Cardiac septum (tissue), 1 donor: Measurements from ENCODE around the gene STARD13. TPM values are rescaled to one million over a fixed set of nuclear protein-coding genes. Genes with fewer than 3 reads are reported as not detected.

Experiments used
- DNase-seq: peaks from one replicate; pipeline ENCODE4 v3.0.0-alpha.2; 2020; ENCODE audit warnings: low spot score
- intact Hi-C: fragments of 100-400 bp; cut with DNase I; formaldehyde crosslinking; loops from one replicate; pipeline ENCODE4 v1.14.0; 2022
- total RNA-seq: library from RNA; stranded (reverse); fragmentation: NEBNext Ultra II Directional; extraction: Animal tissue kit (Norgen Biotek cat#: 25700); gene quantifications from one replicate; pipeline ENCODE4 v1.2.1, GENCODE V29; 2021
- donor health status: DM: no; HTN: no; CAD: no.

The STARD13 gene
- total RNA-seq, 1 donor from 2014 or later = 26.9 TPM

DNA sequence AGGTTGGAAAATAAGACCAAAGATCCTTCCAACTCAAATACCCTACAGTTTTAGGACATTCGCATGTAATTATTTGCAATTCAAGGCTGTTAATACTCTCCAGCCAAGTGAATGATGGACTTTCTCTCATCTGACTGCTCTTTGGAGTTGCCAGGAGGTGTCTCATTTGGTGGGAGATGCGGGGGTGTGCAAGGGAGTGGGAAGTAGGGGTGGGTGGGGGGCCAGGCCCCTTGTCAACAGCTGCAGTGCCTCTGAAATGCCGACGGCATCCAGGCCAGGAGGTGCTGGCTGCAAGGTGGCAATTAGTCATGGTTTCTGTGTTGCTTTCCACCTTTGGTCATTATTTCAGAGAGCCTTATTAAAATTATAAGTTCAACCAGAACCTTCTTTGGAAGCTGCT lies 147.8 kb downstream of the STARD13 start:
- DNase-seq = no peak
- intact Hi-C loops = no loop called here

DNA sequence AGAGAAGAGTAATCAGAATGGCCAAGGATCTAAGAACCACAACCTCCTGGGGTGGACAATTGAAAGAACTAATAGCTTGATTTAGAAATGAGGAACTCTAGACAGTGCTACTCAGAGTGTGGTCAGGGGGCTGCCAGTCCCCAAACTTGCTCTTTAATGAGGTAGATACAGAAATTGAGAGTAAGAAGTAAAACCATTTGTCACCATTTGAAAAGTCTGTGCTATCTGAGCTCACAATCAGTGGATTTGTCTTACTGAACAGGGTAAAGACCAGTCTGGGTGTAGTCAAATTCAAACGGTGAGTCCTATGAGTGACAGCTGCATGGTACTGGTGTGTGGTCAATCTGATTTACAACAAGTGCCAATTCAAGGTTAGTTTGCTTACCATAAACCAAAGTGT lies 150.5 kb downstream of the STARD13 start:
- no peak for DNase-seq
- intact Hi-C loops = no loop called here

DNA sequence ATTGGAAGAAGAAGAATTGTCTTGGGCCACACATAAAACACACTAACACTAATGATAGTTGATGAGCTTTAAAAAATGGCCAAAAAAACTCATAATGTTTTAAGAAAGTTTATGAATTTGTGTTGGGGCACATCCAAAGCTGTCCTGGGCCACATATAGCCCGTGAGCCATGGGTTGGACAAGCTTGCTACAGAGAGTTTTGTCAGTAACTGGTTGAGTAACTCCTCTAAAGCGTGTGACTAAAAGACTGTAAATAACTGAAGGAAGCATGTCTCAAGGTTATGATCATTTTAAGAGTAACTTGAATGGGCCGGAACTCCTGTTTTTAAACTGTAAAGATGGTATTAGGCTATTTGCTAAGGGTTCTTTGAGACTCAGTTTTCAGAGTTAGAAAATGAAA lies 151.3 kb downstream of the STARD13 start:
- no peak for DNase-seq
- intact Hi-C loops = no loop called here

DNA sequence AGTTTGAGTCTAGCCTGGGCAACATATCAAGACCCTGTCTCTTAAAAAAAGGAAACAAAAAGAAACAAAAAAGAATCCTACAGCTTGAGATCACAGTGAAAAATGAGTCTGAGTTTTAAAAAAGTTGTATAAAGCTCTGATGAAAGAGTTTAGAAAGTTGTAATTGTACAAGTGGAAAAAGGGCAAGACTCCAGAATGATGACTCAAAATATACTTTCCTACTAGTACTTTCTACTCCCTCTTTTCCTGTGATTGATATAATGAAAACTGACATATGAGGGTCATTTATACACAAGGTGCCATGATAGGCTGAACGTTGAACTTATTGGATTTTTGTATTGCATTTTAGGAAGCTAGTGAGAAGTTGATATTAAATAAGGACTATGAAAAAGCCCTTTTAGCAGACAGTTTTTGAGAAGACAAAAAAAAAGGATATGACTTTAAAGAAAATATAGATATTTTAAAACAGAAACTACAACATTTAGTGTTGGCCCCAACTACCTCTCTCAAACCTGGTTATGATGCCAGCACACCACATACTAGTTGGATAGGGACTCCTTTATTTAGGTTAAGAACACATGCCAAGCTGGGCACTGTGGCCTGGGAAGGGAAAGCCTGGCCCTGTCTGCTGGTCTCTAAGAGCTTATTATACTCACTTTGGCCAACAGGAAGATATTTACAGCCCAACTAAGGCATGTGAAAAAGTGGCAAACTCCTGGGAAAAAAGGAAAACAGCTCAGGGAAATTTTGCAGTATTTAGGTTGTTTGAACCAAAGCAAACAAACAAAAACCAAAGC lies 152.7 kb downstream of the STARD13 start:
- intact Hi-C loops = no loop called here
- no peak for DNase-seq

DNA sequence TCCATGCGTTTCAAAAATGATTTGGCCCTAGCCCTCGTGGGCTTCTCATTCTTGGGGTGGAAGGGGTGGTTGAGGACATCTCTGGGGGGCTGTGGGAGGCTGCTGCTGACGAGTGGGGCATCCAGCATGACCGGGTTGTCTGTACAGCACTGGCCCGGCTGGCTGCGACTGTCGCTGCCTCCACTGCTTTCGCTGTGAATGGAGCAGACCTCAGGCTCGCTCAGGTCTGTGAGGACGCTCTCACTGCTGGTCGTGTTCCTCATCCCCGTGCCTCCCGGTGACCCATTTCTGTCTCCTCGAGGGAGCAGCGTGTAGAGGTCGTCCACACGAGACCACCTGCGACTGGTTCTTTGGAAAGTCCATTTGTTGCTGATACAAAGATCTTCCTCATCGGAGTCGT lies 155.7 kb downstream of the STARD13 start:
- DNase-seq = no peak
- intact Hi-C loops = no loop called here

DNA sequence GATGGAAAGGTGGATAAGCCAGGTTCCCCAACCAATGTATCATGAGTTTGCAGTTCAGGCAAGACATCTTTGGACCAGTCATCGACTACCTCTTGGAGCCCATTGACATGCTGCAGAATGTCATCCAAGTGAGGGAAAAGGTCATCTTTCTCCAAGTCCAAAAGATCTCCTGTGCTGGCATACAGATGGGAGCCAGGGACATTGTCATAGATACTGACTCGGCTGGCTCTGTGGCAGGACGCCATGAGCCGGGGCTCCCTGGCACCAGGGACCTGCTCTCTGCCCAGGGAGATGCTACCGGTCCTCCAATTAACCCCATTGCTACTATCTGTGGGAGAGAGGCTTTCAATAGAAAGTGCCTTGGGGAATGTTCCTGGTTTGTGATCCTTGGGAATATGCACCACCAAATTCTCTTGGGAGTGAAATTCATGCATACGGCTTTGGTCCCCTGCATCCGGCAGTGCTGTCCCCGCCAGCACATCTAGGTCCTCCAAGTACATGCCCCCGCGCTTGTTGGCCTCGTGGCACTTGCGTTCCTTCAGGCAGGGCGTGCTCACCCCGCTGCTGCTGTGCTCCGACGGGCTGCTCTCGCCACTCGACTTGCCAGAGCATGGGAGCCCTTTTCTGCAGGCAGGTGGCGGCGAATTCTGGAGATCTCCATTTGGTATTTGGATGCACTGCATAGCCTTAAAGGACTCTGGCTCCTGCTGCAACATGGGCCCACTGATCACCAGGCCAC lies 156.3 kb downstream of the STARD13 start:
- DNase-seq = no peak
- intact Hi-C loops = no loop called here

DNA sequence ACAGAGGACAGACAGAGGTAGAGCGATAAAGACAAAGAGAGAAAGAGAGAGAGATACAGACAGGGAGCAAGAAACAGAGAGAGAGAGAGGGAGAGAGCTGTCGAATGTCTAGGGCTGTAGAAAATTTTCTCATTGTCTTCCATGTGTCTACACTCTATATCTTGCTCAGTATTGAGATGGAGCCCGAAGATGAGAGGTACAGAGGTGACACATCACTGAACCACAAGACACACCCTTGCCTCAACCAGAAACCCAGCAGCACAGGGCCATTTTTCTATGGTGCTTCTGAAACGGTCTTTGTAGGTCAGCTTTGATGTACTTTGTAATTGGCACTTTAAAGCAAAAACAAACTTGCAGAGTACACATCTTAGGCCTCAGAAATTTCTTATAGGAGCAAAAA lies 157.4 kb downstream of the STARD13 start:
- DNase-seq = no peak
- intact Hi-C loops = no loop called here

DNA sequence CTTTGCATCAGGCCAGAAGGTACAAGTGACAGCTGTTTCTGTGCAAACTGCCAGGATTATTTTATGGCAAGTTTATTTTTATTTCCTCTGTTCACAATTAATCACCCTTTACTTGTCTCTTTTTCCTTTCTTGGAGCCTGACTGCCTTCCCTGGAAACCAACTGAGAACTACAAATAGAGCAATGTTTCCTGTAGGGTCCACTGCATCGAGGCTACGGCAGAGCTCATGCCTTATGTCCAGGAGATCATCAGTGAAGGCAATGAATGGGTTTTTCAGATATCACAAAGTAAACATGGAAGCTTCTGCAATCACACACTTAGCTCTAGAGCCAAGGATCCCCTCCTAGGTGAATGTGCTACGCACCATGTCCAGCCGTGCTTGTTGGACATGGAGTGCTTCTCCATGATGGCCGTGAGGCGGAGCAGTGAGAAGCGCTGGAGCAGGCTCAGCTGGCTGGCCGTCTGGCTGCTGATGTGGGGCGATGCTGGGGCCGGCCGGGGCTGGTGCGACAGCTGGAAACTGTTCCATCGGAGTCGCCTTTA lies 158.5 kb downstream of the STARD13 start:
- no peak for DNase-seq
- intact Hi-C loops = no loop called here

DNA sequence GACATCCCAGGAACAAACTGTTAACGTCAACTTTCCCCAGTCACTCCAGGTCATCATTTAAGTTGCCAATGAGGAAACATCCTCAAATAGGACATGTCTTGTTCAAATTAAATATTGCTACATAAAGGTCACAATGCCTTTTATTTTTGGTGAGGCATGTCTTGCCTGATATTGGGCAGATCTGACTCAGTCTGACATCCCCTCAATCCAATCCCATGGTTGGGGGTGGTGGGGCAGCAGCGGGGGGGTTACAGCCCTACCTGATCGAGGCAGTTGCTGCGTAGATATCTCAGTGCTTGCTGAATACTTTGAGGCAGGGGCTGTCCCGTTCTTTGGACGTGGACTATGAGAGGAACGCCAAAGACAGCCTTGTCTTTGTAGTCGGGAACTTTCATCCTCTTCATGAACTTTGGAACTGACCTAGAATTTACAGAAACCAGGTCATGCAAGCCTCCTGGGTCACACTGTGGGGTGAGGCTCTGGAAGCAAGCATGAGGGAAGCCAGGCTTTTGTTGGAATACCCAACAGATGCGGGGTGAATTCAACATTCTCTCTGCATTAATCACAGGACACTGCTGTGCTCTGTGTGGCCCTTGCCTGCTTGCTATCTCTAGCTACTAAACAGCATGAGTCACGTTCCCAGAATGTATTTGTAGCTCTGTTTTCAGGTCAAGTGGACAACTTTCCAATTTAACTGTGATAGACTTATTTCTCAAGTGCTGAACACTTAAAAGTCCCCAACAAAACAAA lies 159.6 kb downstream of the STARD13 start:
- no peak for DNase-seq
- intact Hi-C loops = loop anchor here (1.0 kb wide), 1 partner anchor 416 kb away; no protein-coding TSS in a partner anchor

DNA sequence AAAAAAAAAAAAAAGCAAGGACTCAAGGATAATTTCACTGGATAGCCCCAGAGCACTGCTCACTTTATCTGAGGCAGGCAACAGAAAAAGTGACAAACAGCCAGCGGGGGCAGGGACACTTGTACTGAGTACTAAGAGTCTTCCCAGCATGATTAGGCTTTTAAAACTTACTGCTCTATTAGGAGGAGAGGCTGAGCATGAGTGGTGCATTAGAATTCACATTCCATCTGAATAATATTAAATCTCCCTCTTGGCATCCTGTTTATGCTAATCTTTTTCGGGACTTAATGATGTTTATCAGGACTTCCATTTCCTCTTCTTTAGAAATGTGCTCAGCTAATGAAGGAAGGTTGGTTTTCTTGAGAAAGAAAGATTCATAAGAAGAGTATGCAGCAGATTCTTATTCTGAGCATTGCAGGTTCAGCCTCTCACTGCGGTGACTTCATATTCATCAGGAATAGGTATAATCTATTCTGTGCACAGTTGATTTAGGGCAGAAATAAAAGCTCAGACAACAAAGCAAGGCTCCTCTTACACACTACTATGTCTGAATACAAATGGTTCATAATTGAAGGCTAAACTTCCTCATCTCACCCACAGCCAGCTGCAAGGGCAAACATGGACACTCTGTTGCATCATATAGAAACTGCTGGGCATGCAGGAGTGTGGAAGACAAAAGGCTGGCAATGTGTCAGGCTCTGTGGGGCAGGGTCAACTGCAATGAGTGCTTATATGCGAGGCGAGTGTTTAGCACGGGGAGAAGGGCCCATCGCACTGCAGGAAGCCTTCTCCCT lies 162.3 kb downstream of the STARD13 start:
- intact Hi-C loops = no loop called here
- no peak for DNase-seq

DNA sequence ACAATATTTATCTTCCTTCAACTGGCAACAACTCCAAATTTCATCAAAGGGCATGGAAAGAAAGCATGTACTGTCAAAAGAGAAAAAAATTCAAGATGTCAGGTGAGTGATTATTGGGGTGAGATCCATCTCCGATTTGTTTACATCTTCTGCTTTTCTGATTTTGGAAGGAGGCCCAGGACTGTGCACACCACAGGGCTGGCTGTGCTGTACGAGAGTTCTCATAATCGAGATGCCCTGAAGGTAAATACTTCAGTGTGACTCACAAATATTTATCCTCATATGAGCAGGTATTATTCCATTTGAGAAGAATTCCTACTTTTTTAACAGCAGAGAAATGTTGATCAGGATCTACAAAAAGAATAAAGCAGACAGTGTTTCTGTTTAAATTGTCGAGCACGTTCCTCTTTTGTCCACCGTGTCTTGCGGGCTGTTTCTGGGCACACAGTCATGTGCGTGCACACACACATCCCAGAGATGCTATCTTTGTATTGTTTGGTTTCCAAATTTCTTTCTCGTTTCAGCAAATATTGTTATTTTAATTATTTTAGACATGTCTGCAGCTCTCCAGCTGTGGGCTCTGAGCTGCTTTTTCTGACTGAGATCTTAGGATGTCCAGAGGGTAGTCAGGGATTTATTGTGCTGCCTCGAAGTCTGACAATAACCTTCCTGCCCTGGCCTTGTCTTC lies 165.6 kb downstream of the STARD13 start:
- intact Hi-C loops = no loop called here
- DNase-seq = no peak

DNA sequence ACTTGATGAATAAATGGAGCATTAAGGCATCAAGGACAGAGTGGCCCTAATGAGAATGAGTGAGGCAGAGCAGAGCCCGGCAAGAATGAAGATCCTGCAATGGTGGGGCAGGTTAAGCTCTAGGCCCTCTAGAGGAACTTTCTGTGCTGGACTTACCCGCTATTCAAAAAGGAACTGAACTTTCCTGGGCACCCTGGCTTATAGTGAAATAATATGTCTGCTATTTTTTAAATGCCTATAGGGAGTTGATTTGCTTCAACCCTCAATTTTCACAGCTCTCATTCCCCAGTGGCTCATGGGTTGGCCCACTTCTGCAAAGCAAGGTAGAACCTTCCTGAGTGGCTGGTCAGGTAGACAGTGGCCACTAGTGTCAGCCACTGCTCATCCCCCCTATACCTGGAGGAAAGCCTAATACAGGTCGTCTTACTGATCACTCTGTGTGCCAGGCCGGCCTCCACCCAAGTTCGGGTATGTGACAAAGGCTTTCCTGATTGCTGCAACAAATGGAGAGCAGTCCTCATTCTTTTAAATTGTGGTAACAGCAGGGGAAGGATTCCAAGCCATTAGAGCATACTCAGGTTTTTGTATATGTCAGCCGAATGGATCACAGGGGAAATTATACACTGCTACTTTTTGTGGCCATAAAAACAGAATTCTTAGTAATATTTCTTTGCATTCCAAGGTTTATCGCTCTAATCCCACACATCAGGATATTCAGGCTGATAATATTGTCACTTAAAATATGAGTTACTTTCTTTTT lies 166.4 kb downstream of the STARD13 start:
- intact Hi-C loops = no loop called here
- no peak for DNase-seq

DNA sequence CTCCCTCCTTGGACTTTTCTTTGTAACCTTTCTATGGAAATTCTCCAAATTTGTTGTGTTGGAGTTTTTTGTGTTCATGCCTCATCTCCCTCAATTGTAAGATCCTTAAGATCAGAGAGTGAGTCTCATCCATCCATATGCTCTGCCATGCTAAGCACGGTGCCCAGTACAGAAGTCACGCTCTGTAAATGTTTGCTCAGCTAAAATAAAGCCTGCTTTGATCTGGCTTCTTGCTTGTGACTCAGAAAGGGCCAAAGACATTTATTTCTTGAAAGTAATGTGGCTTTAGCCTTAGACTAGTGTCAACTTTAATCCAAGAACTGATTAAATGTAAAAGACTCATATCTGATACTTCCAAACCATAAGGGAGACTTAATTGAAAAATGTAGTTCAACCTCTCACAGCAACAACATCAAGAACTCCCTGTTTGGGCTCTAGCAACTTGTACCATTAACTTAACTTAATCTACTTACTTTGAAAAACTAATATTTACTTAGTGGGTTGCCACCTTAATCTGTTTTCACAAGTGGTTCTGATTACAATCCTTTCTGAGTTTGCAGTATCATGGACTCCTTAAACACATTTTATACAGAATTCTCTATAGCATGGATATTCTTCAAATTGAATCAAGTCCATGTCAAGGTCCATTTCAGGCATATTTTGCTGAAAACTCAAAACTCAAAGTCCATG lies 169.1 kb downstream of the STARD13 start:
- no peak for DNase-seq
- intact Hi-C loops = no loop called here

DNA sequence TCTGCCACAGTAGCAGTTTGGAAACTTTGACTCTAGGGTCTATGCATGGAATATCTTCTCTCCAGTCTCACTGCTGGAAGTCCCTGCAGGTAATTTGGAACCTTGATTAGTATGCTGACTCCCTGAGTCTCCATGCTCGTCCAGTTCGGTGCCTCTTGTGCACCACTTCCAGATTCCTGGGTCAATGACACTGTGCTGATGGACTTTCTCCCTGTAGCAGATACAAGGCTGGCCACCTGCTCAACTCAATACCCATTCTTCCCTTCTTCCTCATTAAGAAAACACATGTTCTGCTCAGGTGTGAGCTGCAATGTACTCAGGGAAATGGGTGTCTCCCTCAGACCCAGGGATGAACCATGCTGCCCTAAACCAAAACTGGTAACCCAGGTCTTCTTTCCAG lies 170.3 kb downstream of the STARD13 start:
- DNase-seq = no peak
- intact Hi-C loops = no loop called here

DNA sequence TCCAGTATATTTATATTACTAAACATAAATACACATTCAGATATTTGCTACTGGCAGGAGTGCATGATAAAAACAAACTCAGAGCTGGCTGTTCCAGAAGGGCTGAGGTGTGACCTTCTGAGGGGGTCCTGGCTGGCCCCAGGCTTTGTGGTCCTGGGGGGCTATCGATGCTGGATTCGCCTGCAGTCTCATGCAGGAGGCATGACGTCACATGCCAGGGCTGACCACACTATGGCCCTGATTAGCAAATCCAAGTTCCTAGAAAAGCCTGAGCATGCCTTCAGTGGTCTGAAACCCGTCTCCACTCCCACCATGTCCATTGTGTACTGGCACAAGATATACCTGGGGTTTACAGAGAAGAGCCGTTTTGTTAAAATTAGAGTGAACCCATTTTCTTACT lies 171.4 kb downstream of the STARD13 start:
- no peak for DNase-seq
- intact Hi-C loops = no loop called here

DNA sequence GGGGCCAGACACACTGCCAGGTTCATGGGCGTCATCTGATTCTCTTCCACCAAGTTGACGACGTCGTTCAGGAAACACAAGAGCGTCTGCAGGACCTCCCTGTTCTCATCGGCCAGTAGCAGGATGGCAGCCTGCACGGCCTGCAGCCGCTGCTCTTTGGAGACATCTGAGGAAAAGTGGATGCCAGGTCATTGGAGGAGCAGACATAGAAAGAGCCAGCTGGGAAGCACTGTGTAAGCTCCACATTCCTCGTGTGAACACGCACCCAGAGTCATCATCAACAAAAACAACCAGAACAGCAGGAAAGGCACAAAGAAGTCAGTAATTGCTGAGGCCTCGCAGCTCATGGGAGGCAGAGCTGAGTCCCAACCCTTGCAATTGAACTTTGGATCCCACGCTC lies 172.8 kb downstream of the STARD13 start:
- no peak for DNase-seq
- intact Hi-C loops = no loop called here

DNA sequence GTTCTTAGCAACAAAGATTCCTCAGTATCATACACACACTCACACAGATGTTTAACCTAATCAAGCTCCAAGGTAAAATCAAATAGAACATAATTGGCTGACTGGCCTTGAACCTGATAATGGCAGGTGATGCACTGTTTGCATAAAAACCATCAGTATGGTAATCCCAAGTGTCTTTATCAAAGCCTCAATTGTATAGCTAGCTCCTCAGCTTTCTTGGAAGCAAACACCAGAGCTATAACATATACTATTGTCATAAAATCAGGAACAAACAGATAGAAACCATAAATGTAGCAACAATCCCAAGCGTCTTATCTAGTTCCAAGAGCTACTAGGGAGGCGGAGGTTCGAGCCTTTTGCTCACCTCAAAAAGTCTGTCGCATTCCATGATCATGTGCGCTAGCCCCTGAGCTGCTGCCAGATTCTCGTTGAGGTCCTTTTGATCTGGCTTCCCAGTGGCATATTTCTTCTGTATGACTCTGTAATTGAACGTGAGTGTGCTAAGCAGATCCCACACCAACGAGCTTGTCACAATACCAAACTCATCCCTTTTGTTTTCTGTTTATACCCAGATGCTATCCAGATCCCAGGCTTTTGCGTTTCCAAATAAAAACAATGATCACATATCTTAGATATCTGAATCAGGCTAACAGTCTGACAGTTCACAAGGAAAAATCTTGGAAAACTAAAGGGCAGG lies 174.0 kb downstream of the STARD13 start:
- intact Hi-C loops = loop anchor here (1.0 kb wide), 1 partner anchor 431 kb away; no protein-coding TSS in a partner anchor
- no peak for DNase-seq
